Activated CD8-positive, alpha-beta T cell treated with anti-CD3 and anti-CD28 coated beads, Interleukin-2, amount 10 ng/mL, durations not matched to agents 7 days and 5 days (primary cell): Measurements from ENCODE around the gene GLIS1. TPM values are rescaled to one million over a fixed set of nuclear protein-coding genes. Genes with fewer than 3 reads are reported as not detected.

Experiments
- ATAC-seq: fragments of 150-1000 bp; cut with Tn5 transposase; one replicate; pipeline ENCODE4 v1.10.0; 2021; ENCODE audit warnings: moderate library complexity
- CTCF ChIA-PET: fragments of 350-600 bp; sonication (Branson Sonifier 250); formaldehyde crosslinking; loops from one replicate; lab custom pipeline; 2021; ENCODE audit warnings: antibody characterized with exemption; lab: Charles Lee
- POLR2A ChIA-PET: fragments of 350-600 bp; sonication (Branson Sonifier 250); formaldehyde crosslinking; loops from one replicate; lab custom pipeline; 2021; ENCODE audit warnings: antibody characterized with exemption; lab: Charles Lee
- DNase-seq: peaks from one replicate; pipeline ENCODE4 v3.0.0-alpha.2; 2020
- H3K27ac Mint-ChIP-seq: one replicate; pipeline ENCODE4 v1.8.0; 2021; ENCODE audit warnings: mild to moderate bottlenecking, mixed read lengths
- H3K27me3 Mint-ChIP-seq: one replicate; pipeline ENCODE4 v1.8.0; 2021; ENCODE audit warnings: low read depth, mixed read lengths
- H3K36me3 Mint-ChIP-seq: one replicate; pipeline ENCODE4 v1.8.0; 2021; ENCODE audit warnings: low read depth, mixed read lengths
- H3K4me1 Mint-ChIP-seq: one replicate; pipeline ENCODE4 v1.8.0; 2021; ENCODE audit warnings: low read depth, mixed read lengths
- H3K4me3 Mint-ChIP-seq: one replicate; pipeline ENCODE4 v1.8.0; 2021; ENCODE audit warnings: mild to moderate bottlenecking, mixed read lengths
- H3K9me3 Mint-ChIP-seq: one replicate; pipeline ENCODE4 v1.8.0; 2022; ENCODE audit warnings: mixed read lengths; ENCODE audit not compliant: insufficient read depth
- total RNA-seq, 2 experiments: library from RNA; stranded (reverse); gene quantifications; one replicate each; pipeline ENCODE4 v1.2.3, GENCODE V29; 2021

Gene GLIS1
- total RNA-seq, 2 experiments from 2014 or later = not detected

GRCh38 chr1:53599481-53599880, 139.5 kb downstream of the GLIS1 start:
- CTCF ChIA-PET = interaction anchor here (1.4 kb wide), 1 partner anchor 114 kb away, joined by 3 read pairs; no protein-coding TSS in a partner anchor
- no peaks in the 10 kb centered on the region for H3K9me3 Mint-ChIP-seq
- DNase-seq (no peak), ATAC-seq (no peak)
- H3K36me3 Mint-ChIP-seq = no peaks in the 10 kb centered on the region
- no peaks in the 10 kb centered on the region for H3K27me3 Mint-ChIP-seq
- H3K4me1 Mint-ChIP-seq = peaks cover 12% of the 10 kb centered on the region
- H3K27ac Mint-ChIP-seq = no peak overlapping the region
- POLR2A ChIA-PET = interaction anchor here (0.5 kb wide), 1 partner anchor 29 kb away, joined by 3 read pairs; no protein-coding TSS in a partner anchor
- no peak overlapping the region for H3K4me3 Mint-ChIP-seq

- H3K9me3 Mint-ChIP-seq = no peaks in the 10 kb centered on the region
- ChIA-PET POLR2A (interaction anchor here (0.6 kb wide), 1 partner anchor 58 kb away, joined by 7 read pairs; no protein-coding TSS in a partner anchor), CTCF (interaction anchor here (1.4 kb wide), 1 partner anchor 113 kb away, joined by 3 read pairs; no protein-coding TSS in a partner anchor)
- no peaks in the 10 kb centered on the region for H3K27me3 Mint-ChIP-seq
- H3K27ac Mint-ChIP-seq = no peak overlapping the region
- ATAC-seq = no peak
- peaks cover 12% of the 10 kb centered on the region for H3K4me1 Mint-ChIP-seq
- no peak overlapping the region for H3K4me3 Mint-ChIP-seq
- no peaks in the 10 kb centered on the region for H3K36me3 Mint-ChIP-seq
- no peak for DNase-seq
These were observed 140.0 kb downstream of the GLIS1 start for GRCh38 chr1:53598966-53599365.

GRCh38 chr1:53595906-53596305, 143.1 kb downstream of the GLIS1 start:
- DNase-seq (no peak), ATAC-seq (no peak)
- Mint-ChIP-seq H3K27ac (no peak overlapping the region), H3K4me3 (no peak overlapping the region), H3K27me3 (no peaks in the 10 kb centered on the region), H3K4me1 (peaks cover 10% of the 10 kb centered on the region), H3K9me3 (no peaks in the 10 kb centered on the region), H3K36me3 (no peaks in the 10 kb centered on the region)
- ChIA-PET CTCF (no interaction called here), POLR2A (no interaction called here)

GRCh38 chr1:53594391-53595180, 144.4 kb downstream of the GLIS1 start:
- POLR2A ChIA-PET = no interaction called here
- H3K27ac Mint-ChIP-seq = no peak overlapping the region
- CTCF ChIA-PET = no interaction called here
- no peak for DNase-seq
- H3K4me1 Mint-ChIP-seq = no peaks in the 10 kb centered on the region
- H3K27me3 Mint-ChIP-seq = no peaks in the 10 kb centered on the region
- H3K36me3 Mint-ChIP-seq = no peaks in the 10 kb centered on the region
- no peak for ATAC-seq
- H3K4me3 Mint-ChIP-seq = no peak overlapping the region
- H3K9me3 Mint-ChIP-seq = no peaks in the 10 kb centered on the region

GRCh38 chr1:53593758-53594380, 145.1 kb downstream of the GLIS1 start:
- ChIA-PET POLR2A (no interaction called here), CTCF (no interaction called here)
- no peak overlapping the region for H3K27ac Mint-ChIP-seq
- no peaks in the 10 kb centered on the region for H3K27me3 Mint-ChIP-seq
- H3K9me3 Mint-ChIP-seq = no peaks in the 10 kb centered on the region
- ATAC-seq = no peak
- no peaks in the 10 kb centered on the region for H3K36me3 Mint-ChIP-seq
- H3K4me3 Mint-ChIP-seq = no peak overlapping the region
- DNase-seq = no peak
- no peaks in the 10 kb centered on the region for H3K4me1 Mint-ChIP-seq

- ATAC-seq (no peak), DNase-seq (no peak)
- Mint-ChIP-seq H3K27ac (no peak overlapping the region), H3K9me3 (no peaks in the 10 kb centered on the region), H3K4me3 (no peak overlapping the region), H3K27me3 (peaks cover under 1% of the 10 kb centered on the region), H3K36me3 (no peaks in the 10 kb centered on the region), H3K4me1 (no peaks in the 10 kb centered on the region)
- POLR2A ChIA-PET = no interaction called here
- CTCF ChIA-PET = no interaction called here
These were observed 145.8 kb downstream of the GLIS1 start for GRCh38 chr1:53592985-53593757.

- POLR2A ChIA-PET = no interaction called here
- H3K4me1 Mint-ChIP-seq = no peaks in the 10 kb centered on the region
- DNase-seq (no peak), ATAC-seq (no peak)
- H3K36me3 Mint-ChIP-seq = no peaks in the 10 kb centered on the region
- CTCF ChIA-PET = no interaction called here
- no peak overlapping the region for H3K27ac Mint-ChIP-seq
- peaks cover 6% of the 10 kb centered on the region for H3K27me3 Mint-ChIP-seq
- H3K9me3 Mint-ChIP-seq = no peaks in the 10 kb centered on the region
- no peak overlapping the region for H3K4me3 Mint-ChIP-seq
These were observed 146.4 kb downstream of the GLIS1 start for GRCh38 chr1:53592521-53592982.

GRCh38 chr1:53591924-53592323, 147.0 kb downstream of the GLIS1 start:
- ATAC-seq (no peak), DNase-seq (no peak)
- Mint-ChIP-seq H3K4me3 (no peak overlapping the region), H3K27me3 (peaks cover 6% of the 10 kb centered on the region), H3K9me3 (no peaks in the 10 kb centered on the region), H3K36me3 (no peaks in the 10 kb centered on the region), H3K4me1 (no peaks in the 10 kb centered on the region), H3K27ac (no peak overlapping the region)
- ChIA-PET CTCF (no interaction called here), POLR2A (interaction anchor here (0.5 kb wide), 1 partner anchor 115 kb away, joined by 3 read pairs; no protein-coding TSS in a partner anchor)

- no peak overlapping the region for H3K27ac Mint-ChIP-seq
- H3K36me3 Mint-ChIP-seq = no peaks in the 10 kb centered on the region
- POLR2A ChIA-PET = no interaction called here
These were observed 148.1 kb downstream of the GLIS1 start for GRCh38 chr1:53590531-53591515.

GRCh38 chr1:53590104-53590503, 148.9 kb downstream of the GLIS1 start:
- H3K36me3 Mint-ChIP-seq = no peaks in the 10 kb centered on the region
- ChIA-PET CTCF (no interaction called here), POLR2A (no interaction called here)
- no peak overlapping the region for H3K4me3 Mint-ChIP-seq
- no peak overlapping the region for H3K27ac Mint-ChIP-seq
- H3K27me3 Mint-ChIP-seq = peaks cover 12% of the 10 kb centered on the region
- no peak for ATAC-seq
- H3K9me3 Mint-ChIP-seq = no peaks in the 10 kb centered on the region
- H3K4me1 Mint-ChIP-seq = peaks cover 6% of the 10 kb centered on the region
- no peak for DNase-seq

More at GRCh38 chr1:53590531-53591515, 148.1 kb downstream of the GLIS1 start:
- H3K9me3 Mint-ChIP-seq = no peaks in the 10 kb centered on the region
- DNase-seq (no peak), ATAC-seq (no peak)
- CTCF ChIA-PET = no interaction called here
- peaks cover 12% of the 10 kb centered on the region for H3K27me3 Mint-ChIP-seq
- H3K4me3 Mint-ChIP-seq = no peak overlapping the region
- H3K4me1 Mint-ChIP-seq = no peaks in the 10 kb centered on the region
